Endothelial cell of umbilical vein (primary cell): Measurements from ENCODE around the gene PRKCZ.

Source experiments
- CTCF ChIP-seq, 2 donors: IDR thresholded peaks; 1 replicate in 1 of 2; 2 replicates in 1 of 2; pipeline ENCODE4 v1.5.1; 2011; ENCODE audit warnings: low read length in 2 of 2, mild to moderate bottlenecking in 2 of 2, moderate library complexity in 2 of 2, control low read depth in 1 of 2, inconsistent platforms in 1 of 2, low read depth in 1 of 2; ENCODE audit not compliant: insufficient read depth in 1 of 2; ENCODE audit errors: extremely low read depth in 1 of 2
- JUN ChIP-seq: IDR thresholded peaks from 2 replicates; pipeline ENCODE4 v1.6.1; 2011; ENCODE audit warnings: borderline replicate concordance, low read depth; ENCODE audit not compliant: insufficient read length, insufficient read depth
- MAX ChIP-seq: IDR thresholded peaks from 2 replicates; pipeline ENCODE4 v1.6.1; 2011; ENCODE audit not compliant: insufficient read depth, insufficient read length
- POLR2A ChIP-seq: IDR thresholded peaks from 2 replicates; pipeline ENCODE4 v1.6.1; 2012; ENCODE audit warnings: low read depth, mild to moderate bottlenecking, control low read depth, low read length
- POLR2AphosphoS5 ChIP-seq: IDR thresholded peaks from 2 replicates; pipeline ENCODE4 v1.6.1; 2012; ENCODE audit warnings: low read depth, mild to moderate bottlenecking, control low read depth, low read length, moderate library complexity; ENCODE audit not compliant: insufficient read depth

GRCh38 chr1:2016123-2016522, 34.1 kb upstream of the PRKCZ start:
- TF ChIP-seq POLR2AphosphoS5 (no peak), CTCF (IDR thresholded peaks at IDR 0.05; ENCODE audit: extremely low read depth in 1 of 2, insufficient read depth in 1 of 2, low read depth in 1 of 2, low read length in 2 of 2) (no peak), POLR2A (no peak), JUN (no peak), MAX (no peak)
